A549 (cell line): Measurements from ENCODE around the gene CTNNA3. TPM values are rescaled to one million over a fixed set of nuclear protein-coding genes. Genes with fewer than 3 reads are reported as not detected.

Experiments used
- ATAC-seq, 2 experiments: fragments of 200-7000 bp in 1 of 2; fragments of >200 bp in 1 of 2; cut with Nextera tagmentation in 1 of 2; cut with Tn5 transposase in 1 of 2; 3 replicates each; pipeline versions ENCODE4 v1.8.0 to v1.9.1; 2018 to 2020; ENCODE audit warnings: mild to moderate bottlenecking in 1 of 2, moderate library complexity in 1 of 2
- CTCF ChIA-PET: fragments of 300-600 bp; sonication (Branson Sonifier 250); formaldehyde crosslinking; extraction: SDS; loops from one replicate; lab custom pipeline; 2021; ENCODE audit warnings: antibody characterized with exemption, inconsistent platforms; lab: Yijun Ruan, JAX
- POLR2A ChIA-PET: fragments of 350-600 bp; formaldehyde crosslinking; extraction: SDS; loops from one replicate; lab custom pipeline; 2021; ENCODE audit warnings: antibody characterized with exemption, inconsistent platforms; lab: Yijun Ruan, JAX
- DNase-seq, 2 experiments: peaks; one replicate each; pipeline versions ENCODE4 v3.0.0 to v3.0.0-alpha.2; 2011 to 2016; ENCODE audit warnings: low read depth in 1 of 2, low spot score in 1 of 2
- FAIRE-seq: peaks from 2 replicates; lab custom pipeline; 2011; peaks lifted over from hg19 to GRCh38; lab: Jason Lieb, UNC
- H3K27ac ChIP-seq, 2 experiments: fragments of >200 bp; sonication (Bioruptor Twin); formaldehyde crosslinking; 3 replicates each; pipeline ENCODE4 v1.5.1; 2016 to 2017
- H3K4me1 ChIP-seq: fragments of >200 bp; sonication (Bioruptor Twin); formaldehyde crosslinking; 3 replicates; pipeline ENCODE4 v1.6.1; 2016
- H3K4me2 ChIP-seq: fragments of >200 bp; sonication (Bioruptor Twin); formaldehyde crosslinking; 3 replicates; pipeline ENCODE4 v1.6.1; 2016
- H3K4me3 ChIP-seq: fragments of >200 bp; sonication (Bioruptor Twin); formaldehyde crosslinking; 3 replicates; pipeline ENCODE4 v1.5.1; 2016
- H3K9me3 ChIP-seq: fragments of >200 bp; sonication (Bioruptor Twin); formaldehyde crosslinking; 3 replicates; pipeline ENCODE4 v1.6.1; 2016
- BHLHE40 ChIP-seq: IDR thresholded peaks from 2 replicates; pipeline ENCODE4 v1.6.1; 2012; ENCODE audit warnings: low read depth, low read length, inconsistent platforms
- CBX8 ChIP-seq: fragments of 200-600 bp; sonication (generic); IDR thresholded peaks from 2 replicates; pipeline ENCODE4 v1.6.1; 2016
- CEBPB ChIP-seq, 2 experiments: fragments of >200 bp in 1 of 2; sonication (Bioruptor Twin) in 1 of 2; formaldehyde crosslinking in 1 of 2; IDR thresholded peaks; 2 replicates each; pipeline ENCODE4 v1.6.1; 2012 to 2016
- EHF ChIP-seq: fragments of 250-450 bp; sonication (Bioruptor Pico); IDR thresholded peaks from 2 replicates; pipeline ENCODE4 v1.5.0; 2020; ENCODE audit warnings: mild to moderate bottlenecking
- HDAC2 ChIP-seq: fragments of 200-600 bp; sonication (generic); IDR thresholded peaks from 2 replicates; pipeline ENCODE4 v1.6.1; 2016
- HOXB13 ChIP-seq: fragments of 250-450 bp; sonication (Bioruptor Pico); IDR thresholded peaks from 2 replicates; pipeline ENCODE4 v1.5.0; 2020; ENCODE audit warnings: low read depth, mild to moderate bottlenecking, moderate library complexity
- HOXB5 ChIP-seq: fragments of 250-450 bp; sonication (Bioruptor Pico); IDR thresholded peaks from 2 replicates; pipeline ENCODE4 v1.5.0; 2020; ENCODE audit warnings: mild to moderate bottlenecking, moderate library complexity
- JUNB ChIP-seq: fragments of >200 bp; sonication (Bioruptor Twin); formaldehyde crosslinking; IDR thresholded peaks from 2 replicates; pipeline ENCODE4 v1.6.1; 2016
- MAFK ChIP-seq: fragments of 450-650 bp; IDR thresholded peaks from 2 replicates; pipeline ENCODE4 v1.6.1; 2014; ENCODE audit not compliant: partially characterized antibody
- NFE2L2 ChIP-seq: fragments of 150-350 bp; conservative IDR thresholded peaks from 2 replicates; pipeline ENCODE4 v1.6.1; 2014; ENCODE audit warnings: low read length
- NR3C1 ChIP-seq: fragments of >200 bp; sonication (Bioruptor Twin); formaldehyde crosslinking; IDR thresholded peaks from 3 replicates; pipeline ENCODE4 v1.6.1; 2017
- PHF8 ChIP-seq: fragments of 200-600 bp; sonication (generic); IDR thresholded peaks from 2 replicates; pipeline ENCODE4 v1.6.1; 2016; ENCODE audit warnings: low read depth, mild to moderate bottlenecking, antibody characterized with exemption, moderate library complexity, borderline replicate concordance
- POLR2A ChIP-seq: IDR thresholded peaks from 2 replicates; pipeline ENCODE4 v1.6.1; 2012; ENCODE audit warnings: mild to moderate bottlenecking, low read length
- RAD21 ChIP-seq, 2 experiments: fragments of >200 bp in 1 of 2; sonication (Bioruptor Twin) in 1 of 2; formaldehyde crosslinking in 1 of 2; IDR thresholded peaks in 1 of 2; conservative IDR thresholded peaks in 1 of 2; 2 replicates in 1 of 2; 3 replicates in 1 of 2; pipeline ENCODE4 v1.6.1; 2012 to 2018; ENCODE audit warnings: inconsistent platforms in 1 of 2
- RARB ChIP-seq: fragments of 250-450 bp; sonication (Bioruptor Pico); IDR thresholded peaks from 2 replicates; pipeline ENCODE4 v1.8.0; 2021; ENCODE audit warnings: mild to moderate bottlenecking, moderate library complexity
- RCOR1 ChIP-seq: fragments of 150-350 bp; IDR thresholded peaks from 2 replicates; pipeline ENCODE4 v1.6.1; 2014; ENCODE audit warnings: antibody characterized with exemption, low read length, low read depth
- RFX5 ChIP-seq: fragments of 450-650 bp; IDR thresholded peaks from 2 replicates; pipeline ENCODE4 v1.7.1; 2014; ENCODE audit warnings: antibody characterized with exemption, mild to moderate bottlenecking, moderate library complexity
- SREBF2 ChIP-seq: fragments of 450-650 bp; IDR thresholded peaks from 2 replicates; pipeline ENCODE4 v1.6.1; 2014; ENCODE audit warnings: mild to moderate bottlenecking, moderate library complexity
- TFCP2L1 ChIP-seq: fragments of 250-450 bp; sonication (Bioruptor Pico); IDR thresholded peaks from 2 replicates; pipeline ENCODE4 v1.5.0; 2021; ENCODE audit warnings: mild to moderate bottlenecking
- TP53 ChIP-seq: fragments of 250-450 bp; sonication (Bioruptor Pico); IDR thresholded peaks from 2 replicates; pipeline ENCODE4 v1.5.0; 2021; ENCODE audit warnings: mild to moderate bottlenecking, moderate library complexity
- ZNF302 ChIP-seq: fragments of 250-450 bp; sonication (Bioruptor Pico); IDR thresholded peaks from 2 replicates; pipeline ENCODE4 v1.9.0; 2021; ENCODE audit warnings: inconsistent platforms, mild to moderate bottlenecking, moderate library complexity
- ZSCAN20 ChIP-seq: fragments of 250-450 bp; sonication (Bioruptor Pico); IDR thresholded peaks from 2 replicates; pipeline ENCODE4 v1.8.0; 2022; ENCODE audit warnings: mild to moderate bottlenecking, moderate library complexity
- WGBS: methylation state at CpG from one replicate; pipeline ENCODE4 v1.1.6; 2017; ENCODE audit errors: missing lambda C conversion rate; 5-methylcytosine and 5-hydroxymethylcytosine counted together
- polyA plus RNA-seq, 4 experiments: library from polyadenylated mRNA; depleted of rRNA in 3 of 4; stranded (reverse); fragments of >200 nt; fragmentation: RNase III in 1 of 4; extraction: RNeasy Plus Mini Kit Qiagen cat#74134 plus additional on column Dnase treatment in 1 of 4; gene quantifications; 2 replicates in 3 of 4; 3 replicates in 1 of 4; pipeline ENCODE4 v1.2.3, GENCODE V29; 2011 to 2017
- TF ChIP-seq, protein P1 (sequence below): fragments of >200 bp; sonication (Bioruptor Twin); formaldehyde crosslinking; IDR thresholded peaks from 2 replicates; pipeline ENCODE4 v1.6.1; 2016
- TF ChIP-seq, protein P2 (sequence below): fragments of 200-600 bp; sonication (generic); IDR thresholded peaks from 2 replicates; pipeline ENCODE4 v1.6.1; 2016; ENCODE audit warnings: antibody characterized with exemption, mild to moderate bottlenecking, moderate library complexity

CTNNA3 gene
- polyA plus RNA-seq, 2 of the 4 experiments (the other 2 are of a cell fraction) = not detected

DNA sequence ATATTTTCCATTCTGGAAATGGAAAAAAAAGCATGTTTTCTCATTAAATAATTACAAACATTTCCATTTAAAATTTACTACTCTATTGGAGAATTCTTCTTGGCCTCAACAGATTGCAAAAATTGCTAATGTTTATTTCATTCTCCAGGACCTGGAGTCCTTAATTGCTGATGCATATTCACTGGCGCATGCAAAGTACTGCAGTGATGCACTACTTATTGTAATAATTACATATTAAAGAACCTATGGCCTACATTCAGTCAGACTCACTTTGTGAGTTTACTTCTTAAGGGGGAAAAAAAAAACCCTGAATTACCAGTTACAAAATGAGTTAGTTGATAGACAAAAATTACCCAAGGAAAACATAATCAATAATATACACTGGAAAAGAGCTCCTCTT lies 1161.1 kb downstream of the CTNNA3 start:
- FAIRE-seq = no peak
- no peaks in the 10 kb centered on the region for H3K9me3 ChIP-seq
- no peak for DNase-seq
- POLR2A ChIA-PET = no interaction called here
- no peak overlapping the region for H3K27ac ChIP-seq
- WGBS = 50% methylated on average over 1 of the region's 1 CpG
- CTCF ChIA-PET = no interaction called here
- no peak for TF ChIP-seq CBX8
- TF ChIP-seq, protein P1, sequence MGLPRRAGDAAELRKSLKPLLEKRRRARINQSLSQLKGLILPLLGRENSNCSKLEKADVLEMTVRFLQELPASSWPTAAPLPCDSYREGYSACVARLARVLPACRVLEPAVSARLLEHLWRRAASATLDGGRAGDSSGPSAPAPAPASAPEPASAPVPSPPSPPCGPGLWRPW = no peak
- TF ChIP-seq PHF8 = no peak
- TF ChIP-seq TFCP2L1 (CRISPR knock-in tag) = no peak
- TF ChIP-seq RARB (CRISPR knock-in tag) = no peak
- TF ChIP-seq RFX5 = no peak
- TF ChIP-seq, protein P2, sequence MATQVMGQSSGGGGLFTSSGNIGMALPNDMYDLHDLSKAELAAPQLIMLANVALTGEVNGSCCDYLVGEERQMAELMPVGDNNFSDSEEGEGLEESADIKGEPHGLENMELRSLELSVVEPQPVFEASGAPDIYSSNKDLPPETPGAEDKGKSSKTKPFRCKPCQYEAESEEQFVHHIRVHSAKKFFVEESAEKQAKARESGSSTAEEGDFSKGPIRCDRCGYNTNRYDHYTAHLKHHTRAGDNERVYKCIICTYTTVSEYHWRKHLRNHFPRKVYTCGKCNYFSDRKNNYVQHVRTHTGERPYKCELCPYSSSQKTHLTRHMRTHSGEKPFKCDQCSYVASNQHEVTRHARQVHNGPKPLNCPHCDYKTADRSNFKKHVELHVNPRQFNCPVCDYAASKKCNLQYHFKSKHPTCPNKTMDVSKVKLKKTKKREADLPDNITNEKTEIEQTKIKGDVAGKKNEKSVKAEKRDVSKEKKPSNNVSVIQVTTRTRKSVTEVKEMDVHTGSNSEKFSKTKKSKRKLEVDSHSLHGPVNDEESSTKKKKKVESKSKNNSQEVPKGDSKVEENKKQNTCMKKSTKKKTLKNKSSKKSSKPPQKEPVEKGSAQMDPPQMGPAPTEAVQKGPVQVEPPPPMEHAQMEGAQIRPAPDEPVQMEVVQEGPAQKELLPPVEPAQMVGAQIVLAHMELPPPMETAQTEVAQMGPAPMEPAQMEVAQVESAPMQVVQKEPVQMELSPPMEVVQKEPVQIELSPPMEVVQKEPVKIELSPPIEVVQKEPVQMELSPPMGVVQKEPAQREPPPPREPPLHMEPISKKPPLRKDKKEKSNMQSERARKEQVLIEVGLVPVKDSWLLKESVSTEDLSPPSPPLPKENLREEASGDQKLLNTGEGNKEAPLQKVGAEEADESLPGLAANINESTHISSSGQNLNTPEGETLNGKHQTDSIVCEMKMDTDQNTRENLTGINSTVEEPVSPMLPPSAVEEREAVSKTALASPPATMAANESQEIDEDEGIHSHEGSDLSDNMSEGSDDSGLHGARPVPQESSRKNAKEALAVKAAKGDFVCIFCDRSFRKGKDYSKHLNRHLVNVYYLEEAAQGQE = no peak
- TF ChIP-seq RCOR1 = no peak
- no peak for TF ChIP-seq MAFK
- TF ChIP-seq ZNF302 (CRISPR knock-in tag) = no peak
- TF ChIP-seq POLR2A = no peak
- no peak for TF ChIP-seq RAD21 (conservative IDR thresholded peaks at IDR 0.05 in 1 of 2, IDR thresholded peaks at IDR 0.05 in 1 of 2)
- TF ChIP-seq TP53 (CRISPR knock-in tag) = no peak
- no peak for TF ChIP-seq ZSCAN20
- TF ChIP-seq, all 56 proteins: peak for 0
- no peak for ATAC-seq
- no peak overlapping the region for H3K4me3 ChIP-seq
- no peak overlapping the region for H3K4me2 ChIP-seq
- no peaks in the 10 kb centered on the region for H3K4me1 ChIP-seq

DNA sequence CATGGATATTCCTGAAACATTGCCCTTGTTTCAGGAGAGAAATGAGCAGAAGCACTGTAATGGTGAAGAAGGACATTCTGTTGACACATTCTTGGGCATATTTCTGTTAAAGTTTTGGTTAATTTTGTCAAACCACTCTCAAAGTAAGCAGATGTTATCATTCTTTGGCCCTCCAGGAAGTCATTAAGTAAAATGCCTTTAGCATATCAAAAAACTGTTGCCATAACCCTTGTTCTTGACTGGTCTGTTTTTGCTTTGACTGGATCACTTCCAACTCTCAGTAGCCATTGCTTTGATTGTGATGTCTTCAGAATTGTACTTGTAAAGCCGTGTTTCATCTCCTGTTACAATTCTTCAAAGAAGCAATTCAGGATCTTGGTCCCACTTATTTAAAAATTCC lies 1174.5 kb downstream of the CTNNA3 start:
- Histone ChIP-seq H3K27ac (no peak overlapping the region), H3K4me3 (no peak overlapping the region), H3K9me3 (no peaks in the 10 kb centered on the region)
- ATAC-seq (no peak), DNase-seq (no peak), FAIRE-seq (no peak)
- WGBS = 0% methylated on average over 1 of the region's 1 CpG
- POLR2A ChIA-PET = no interaction called here
- TF ChIP-seq JUNB (no peak), NFE2L2 (no peak), RAD21 (conservative IDR thresholded peaks at IDR 0.05 in 1 of 2, IDR thresholded peaks at IDR 0.05 in 1 of 2) (no peak), EHF (CRISPR knock-in tag) (no peak), CEBPB (IDR thresholded peaks at IDR 0.05) (no peak), HOXB5 (CRISPR knock-in tag) (no peak), RCOR1 (no peak), BHLHE40 (no peak), NR3C1 (no peak), HOXB13 (CRISPR knock-in tag) (no peak), POLR2A (no peak), SREBF2 (no peak)
- TF ChIP-seq, all 56 proteins: peak for 0
- CTCF ChIA-PET = no interaction called here
- H3K4me2 ChIP-seq = no peak overlapping the region
- H3K4me1 ChIP-seq = no peaks in the 10 kb centered on the region

DNA sequence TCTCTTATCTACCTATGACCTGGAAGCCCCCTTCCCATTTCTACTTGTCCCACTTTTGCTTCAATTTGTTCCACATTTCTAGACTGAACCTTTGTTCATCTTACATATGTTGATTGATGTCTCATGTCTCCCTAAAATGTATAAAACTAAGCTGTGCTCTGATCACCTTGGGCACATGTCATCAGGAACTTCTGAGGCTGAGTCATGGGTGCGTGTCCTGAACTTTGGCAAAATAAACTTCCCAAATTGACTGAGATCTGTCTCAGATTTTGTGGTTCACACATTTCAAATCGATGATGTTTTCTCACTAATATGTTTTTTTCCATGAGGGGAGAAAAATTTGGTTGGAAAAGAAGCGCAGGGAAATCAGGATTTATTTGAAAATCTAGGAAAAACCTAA lies 1176.4 kb downstream of the CTNNA3 start:
- DNase-seq (no peak), FAIRE-seq (no peak), ATAC-seq (no peak)
- Histone ChIP-seq H3K4me2 (no peak overlapping the region), H3K4me1 (no peaks in the 10 kb centered on the region), H3K27ac (no peak overlapping the region), H3K4me3 (no peak overlapping the region), H3K9me3 (no peaks in the 10 kb centered on the region)
- 9% methylated on average over 3 of the region's 3 CpGs for WGBS
- ChIA-PET POLR2A (no interaction called here), CTCF (no interaction called here)
- TF ChIP-seq HDAC2 = no peak
